GM19193 (cell line): ENCODE results near the gene SPDYC.

Source experiments
- POLR2A ChIP-seq: IDR thresholded peaks from 4 replicates; pipeline ENCODE4 v1.6.1; 2011; ENCODE audit not compliant: insufficient read depth, insufficient read length; ENCODE audit errors: extremely low read depth

The SPDYC gene

DNA sequence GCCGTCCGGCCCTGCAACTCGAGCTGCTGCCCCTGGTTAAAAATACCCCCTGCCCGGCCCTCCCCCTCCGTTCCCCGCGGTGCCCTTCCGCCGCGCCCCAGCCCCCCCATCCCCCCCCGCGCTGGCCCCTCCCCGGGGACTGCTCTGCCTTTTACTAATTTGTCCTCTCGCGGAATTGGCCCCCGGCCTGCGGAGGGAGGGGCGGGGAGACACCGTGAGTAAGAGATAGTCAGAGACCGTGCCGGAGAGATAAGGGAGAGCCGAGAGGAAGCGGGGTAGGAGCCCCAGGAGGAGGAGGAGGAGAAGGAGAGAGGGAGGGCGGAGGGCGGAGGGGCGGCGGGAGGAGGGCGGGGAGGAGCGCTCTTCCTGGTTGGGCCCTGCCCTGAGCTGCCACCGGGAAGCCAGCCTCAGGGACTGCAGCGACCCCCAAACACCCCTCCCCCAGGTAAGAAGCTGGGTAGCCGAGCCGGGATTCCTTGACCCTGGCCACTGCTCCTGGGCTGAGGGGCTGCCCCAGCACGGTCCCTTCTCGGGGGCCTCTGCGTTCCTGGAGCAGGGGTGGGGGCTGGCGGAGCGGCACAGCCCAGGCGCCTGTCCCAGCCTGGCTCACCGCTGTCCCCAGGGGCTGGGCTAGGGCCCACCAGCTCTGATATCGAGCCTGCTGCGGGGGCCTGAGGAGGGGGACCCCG is 11.7 kb downstream of the SPDYC start, which contains the start of gene CAPN1:
TSS of gene CAPN1 (plus strand) at position 360 of the 689 bp plus-strand sequence. CDS start 774 bp downstream, outside the sequence.
- TF ChIP-seq POLR2A = peak; percentile 37

GRCh38 chr11:65182258-65183170 is 12.5 kb downstream of the SPDYC start:
- no peak for TF ChIP-seq POLR2A

DNA sequence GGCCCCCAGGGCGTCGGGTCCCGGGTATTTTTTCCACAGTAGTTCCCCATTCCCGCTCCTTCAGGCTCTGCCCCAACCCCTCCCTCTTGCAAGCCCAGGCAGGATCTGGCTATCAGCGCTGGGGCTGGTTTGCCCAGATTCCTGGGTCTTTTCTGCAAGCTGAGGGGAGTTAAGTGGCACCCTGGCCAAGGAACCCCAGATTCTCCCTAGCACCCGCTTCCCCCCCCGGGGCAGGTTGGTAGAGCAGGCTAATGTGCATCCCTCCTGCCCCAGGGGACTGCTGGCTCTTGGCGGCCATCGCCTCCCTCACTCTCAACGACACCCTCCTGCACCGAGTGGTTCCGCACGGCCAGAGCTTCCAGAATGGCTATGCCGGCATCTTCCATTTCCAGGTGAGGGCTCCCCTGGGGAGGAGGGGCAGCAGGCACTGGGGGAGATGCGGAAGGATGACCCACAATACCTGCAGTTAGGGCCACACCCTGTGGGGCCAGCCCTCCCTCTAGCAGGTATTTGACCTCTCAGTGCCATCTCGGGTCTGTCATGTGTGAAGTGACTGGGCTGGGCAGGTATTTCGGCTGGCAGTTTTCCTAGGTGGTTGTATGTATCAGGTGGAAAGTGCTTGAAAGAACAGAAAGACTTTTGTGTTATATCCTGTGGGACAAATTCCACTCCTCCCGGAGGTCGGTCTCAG is 13.3 kb downstream of the SPDYC start:
- no peak for TF ChIP-seq POLR2A

DNA sequence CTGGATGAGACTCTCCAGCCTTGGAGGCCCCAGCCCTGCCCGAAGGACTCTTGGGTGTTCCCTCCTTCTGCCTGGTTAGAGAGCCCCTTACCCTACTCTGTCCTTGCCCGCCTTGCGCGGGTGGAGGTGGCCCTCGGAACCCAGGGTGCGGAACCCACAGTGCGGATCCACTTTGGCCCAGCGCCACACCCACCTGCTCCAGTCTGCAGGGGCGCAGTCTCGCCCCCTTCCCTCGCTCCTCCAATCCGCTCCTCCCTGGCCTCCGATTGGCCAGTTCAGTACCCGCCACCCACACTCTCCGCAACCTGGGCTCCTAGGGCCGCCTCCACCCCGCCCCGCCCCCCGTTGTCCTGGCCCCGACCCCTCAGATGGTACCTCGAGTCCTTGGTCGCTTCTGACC is 14.1 kb downstream of the SPDYC start:
- no peak for TF ChIP-seq POLR2A

GRCh38 chr11:65185171-65185570 is 15.1 kb downstream of the SPDYC start:
- no peak for TF ChIP-seq POLR2A

DNA sequence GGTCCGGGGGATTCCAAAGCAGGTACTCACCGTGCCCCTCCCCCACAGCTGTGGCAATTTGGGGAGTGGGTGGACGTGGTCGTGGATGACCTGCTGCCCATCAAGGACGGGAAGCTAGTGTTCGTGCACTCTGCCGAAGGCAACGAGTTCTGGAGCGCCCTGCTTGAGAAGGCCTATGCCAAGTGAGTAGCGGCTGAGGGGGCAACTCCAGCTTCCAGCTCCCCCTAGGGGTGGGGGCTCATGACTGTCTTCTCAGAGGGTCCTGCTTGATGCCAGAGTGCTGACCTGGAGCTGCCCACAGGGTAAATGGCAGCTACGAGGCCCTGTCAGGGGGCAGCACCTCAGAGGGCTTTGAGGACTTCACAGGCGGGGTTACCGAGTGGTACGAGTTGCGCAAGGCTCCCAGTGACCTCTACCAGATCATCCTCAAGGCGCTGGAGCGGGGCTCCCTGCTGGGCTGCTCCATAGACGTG is 15.9 kb downstream of the SPDYC start:
- no peak for TF ChIP-seq POLR2A

- TF ChIP-seq POLR2A = no peak
Observed at GRCh38 chr11:65186701-65187100, 16.7 kb downstream of the SPDYC start.

GRCh38 chr11:65187146-65187675 is 17.2 kb downstream of the SPDYC start:
- TF ChIP-seq POLR2A = no peak

DNA sequence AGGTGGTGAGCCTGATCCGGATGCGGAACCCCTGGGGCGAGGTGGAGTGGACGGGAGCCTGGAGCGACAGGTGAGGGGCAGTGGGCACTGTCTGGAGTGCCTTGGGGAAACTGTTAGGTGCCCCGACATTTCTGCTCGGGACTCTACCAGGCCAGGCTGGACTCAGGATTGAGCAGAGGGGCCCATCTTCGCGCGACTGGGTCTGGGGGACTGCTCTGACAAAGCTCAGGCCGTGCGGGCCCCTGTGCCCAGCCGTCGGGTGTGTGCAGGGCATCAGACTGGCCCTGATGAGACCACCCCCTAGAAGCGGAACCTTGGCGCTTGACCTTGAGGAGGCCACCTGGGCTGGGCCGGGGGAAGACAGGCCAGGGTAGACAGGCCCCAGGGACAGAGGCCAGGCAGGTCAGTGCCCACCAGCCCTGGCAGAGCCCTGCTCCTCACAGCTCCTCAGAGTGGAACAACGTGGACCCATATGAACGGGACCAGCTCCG is 18.0 kb downstream of the SPDYC start:
- no peak for TF ChIP-seq POLR2A

DNA sequence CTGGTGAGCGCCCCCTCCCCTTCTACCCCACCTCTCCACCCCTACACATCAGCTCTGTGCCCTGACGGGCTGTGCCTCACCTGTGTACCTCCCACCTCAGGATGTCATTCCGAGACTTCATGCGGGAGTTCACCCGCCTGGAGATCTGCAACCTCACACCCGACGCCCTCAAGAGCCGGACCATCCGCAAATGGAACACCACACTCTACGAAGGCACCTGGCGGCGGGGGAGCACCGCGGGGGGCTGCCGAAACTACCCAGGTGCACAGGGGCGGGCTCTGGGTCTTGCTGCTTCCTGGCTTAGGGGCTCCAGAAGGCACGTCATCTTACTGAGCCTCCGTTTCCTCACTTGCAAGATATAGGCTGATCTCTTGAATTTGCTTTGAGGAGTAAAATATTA is 18.5 kb downstream of the SPDYC start:
- TF ChIP-seq POLR2A = no peak

DNA sequence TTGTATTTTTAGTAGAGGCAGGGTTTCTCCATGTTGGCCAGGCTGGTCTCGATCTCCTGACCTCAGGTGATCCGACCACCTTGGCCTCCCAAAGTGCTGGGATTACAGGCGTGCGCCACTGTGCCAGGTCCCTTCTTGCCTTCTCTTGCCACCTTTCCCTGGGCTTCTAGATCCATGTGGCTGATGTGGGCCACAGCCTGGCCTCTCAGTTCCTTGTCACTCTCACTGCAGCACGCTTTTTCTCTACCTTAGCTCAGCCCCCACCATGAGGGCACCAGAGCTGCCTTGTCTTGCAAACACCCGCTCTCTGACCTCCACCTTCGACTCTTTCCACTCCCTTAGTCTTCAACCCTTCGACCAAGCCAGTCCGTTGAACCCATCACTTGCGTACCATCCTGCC is 19.2 kb downstream of the SPDYC start:
- TF ChIP-seq POLR2A = no peak

- no peak for TF ChIP-seq POLR2A
Observed at GRCh38 chr11:65194564-65194963, 24.5 kb downstream of the SPDYC start.

DNA sequence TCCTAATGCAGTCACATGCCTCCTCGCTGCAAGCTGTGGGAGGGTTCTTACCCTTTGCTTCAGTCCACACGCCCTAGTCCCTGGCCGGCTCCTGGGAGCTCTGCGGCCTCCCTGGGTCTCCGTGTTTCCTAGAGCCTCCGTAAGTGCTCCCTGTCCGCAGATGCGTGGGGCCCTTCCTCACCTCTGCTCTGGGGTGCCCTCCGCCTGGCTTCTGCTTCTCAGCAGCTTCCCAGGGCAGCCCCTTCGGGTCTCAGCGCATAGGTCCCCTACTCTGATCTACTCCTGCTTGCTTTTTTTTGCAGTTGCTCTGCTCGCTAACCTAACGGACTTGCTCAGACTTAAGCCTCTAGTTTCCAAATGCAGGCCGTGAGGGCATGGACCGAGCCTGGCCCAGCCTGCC is 34.1 kb downstream of the SPDYC start:
- TF ChIP-seq POLR2A = no peak
